Mesenteric fat pad (tissue), 1 donor: Measurements from ENCODE around the gene VASN. TPM values are rescaled to one million over a fixed set of nuclear protein-coding genes. Genes with fewer than 3 reads are reported as not detected.

Source experiments
- DNase-seq: peaks from one replicate; pipeline ENCODE4 v3.0.0-alpha.2; 2020; ENCODE audit warnings: low spot score
- total RNA-seq: library from RNA; stranded (reverse); fragmentation: NEBNext Ultra II Directional; extraction: Animal tissue kit (Norgen Biotek cat#: 25700); gene quantifications from one replicate; pipeline ENCODE4 v1.2.1, GENCODE V29; 2021
- donor health status: DM: yes; HTN: yes; CAD: no.

Gene VASN
- total RNA-seq, 1 donor from 2014 or later, result 26.6 TPM

GRCh38 chr16:4419402-4419959 is 47.8 kb downstream of the VASN start:
- DNase-seq, result no peak

- no peak for DNase-seq
Measured at GRCh38 chr16:4420505-4421105, 49.0 kb downstream of the VASN start.

- DNase-seq, result peak; percentile 98
Measured at GRCh38 chr16:4425378-4426020, 53.9 kb downstream of the VASN start, which contains the start of gene DNAJA3. Gene DNAJA3, plus strand, starts transcription at chr16:4425868. Its CDS starts 14 bp downstream, at chr16:4425882.

GRCh38 chr16:4426021-4426684 is 54.5 kb downstream of the VASN start:
- no peak for DNase-seq

GRCh38 chr16:4426722-4427372 is 55.2 kb downstream of the VASN start:
- no peak for DNase-seq

GRCh38 chr16:4428500-4428899 is 56.9 kb downstream of the VASN start:
- DNase-seq, result no peak

GRCh38 chr16:4431023-4431422 is 59.4 kb downstream of the VASN start:
- no peak for DNase-seq

Other genes starting within 250 kb of the VASN start
- gene SRL, start 129.8 kb upstream of the VASN start, total RNA-seq, result 0.45 TPM
- 8.2 TPM for gene TFAP4, start 98.8 kb upstream of the VASN start, total RNA-seq
- 14.2 TPM for gene GLIS2, start 55.8 kb upstream of the VASN start, total RNA-seq
- 38.2 TPM for gene PAM16, start 20.5 kb upstream of the VASN start, total RNA-seq
- 45.0 TPM for gene CORO7, start 44.7 kb downstream of the VASN start, total RNA-seq
- gene DNAJA3, start 54.0 kb downstream of the VASN start, total RNA-seq, result 36.0 TPM
- 23.4 TPM for gene NMRAL1, start 102.8 kb downstream of the VASN start, total RNA-seq
- 84.1 TPM for gene HMOX2, start 104.5 kb downstream of the VASN start, total RNA-seq
- gene CDIP1, start 166.9 kb downstream of the VASN start, total RNA-seq, result 24.8 TPM
- 0.10 TPM for gene C16orf96, start 184.5 kb downstream of the VASN start, total RNA-seq
- 20.9 TPM for gene UBALD1, start 243.0 kb downstream of the VASN start, total RNA-seq